Heart left ventricle (tissue), 16 donors: Measurements from ENCODE around the gene AGPAT2. TPM values are rescaled to one million over a fixed set of nuclear protein-coding genes. Genes with fewer than 3 reads are reported as not detected.

ENCODE experiments used
- ATAC-seq, 4 donors: fragments of 200-7000 bp; cut with Tn5 transposase; one replicate each; pipeline ENCODE4 v1.9.1; 2020 to 2022; ENCODE audit warnings: moderate library complexity in 4 of 4, mild to moderate bottlenecking in 3 of 4, moderate number of reproducible peaks in 1 of 4
- DNase-seq, 5 donors: peaks; one replicate each; pipeline ENCODE4 v3.0.0-alpha.2; 2020
- H3K27ac ChIP-seq, 12 donors: fragments of 200-600 bp; sonication (generic) in 4 of 12; one replicate each; pipeline versions ENCODE4 v1.5.0 to v1.8.0; 2016 to 2022; ENCODE audit warnings: mild to moderate bottlenecking in 2 of 12
- H3K27me3 ChIP-seq, 9 donors: fragments of 200-600 bp; sonication (generic) in 2 of 9; one replicate each; pipeline versions ENCODE4 v1.5.1 to v1.8.0; 2016 to 2022; ENCODE audit warnings: mild to moderate bottlenecking in 3 of 9
- H3K36me3 ChIP-seq, 9 donors: fragments of 200-600 bp; sonication (generic) in 2 of 9; one replicate each; pipeline versions ENCODE4 v1.5.0 to v1.8.0; 2018 to 2022; ENCODE audit warnings: mild to moderate bottlenecking in 2 of 9
- H3K4me1 ChIP-seq, 12 donors: fragments of 200-600 bp; sonication (generic) in 4 of 12; one replicate each; pipeline versions ENCODE4 v1.5.0 to v1.8.0; 2016 to 2022; ENCODE audit warnings: mild to moderate bottlenecking in 3 of 12
- H3K4me3 ChIP-seq, 12 donors: fragments of 200-600 bp; sonication (generic) in 4 of 12; one replicate each; pipeline versions ENCODE4 v1.5.0 to v1.8.0; 2017 to 2022; ENCODE audit warnings: mild to moderate bottlenecking in 9 of 12, moderate library complexity in 4 of 12
- H3K9me3 ChIP-seq, 12 donors: fragments of 200-600 bp; sonication (generic) in 4 of 12; one replicate each; pipeline versions ENCODE4 v1.5.0 to v1.8.0; 2016 to 2022; ENCODE audit warnings: mild to moderate bottlenecking in 1 of 12
- CTCF ChIP-seq, 12 donors: fragments of 200-600 bp; sonication (generic) in 4 of 12; IDR thresholded peaks; one replicate each; pipeline versions ENCODE4 v1.5.0 to v1.8.0; 2018 to 2022; ENCODE audit warnings: antibody characterized with exemption in 12 of 12, mild to moderate bottlenecking in 5 of 12
- POLR2A ChIP-seq, 2 donors: fragments of 450-650 bp; IDR thresholded peaks; one replicate each; pipeline ENCODE4 v1.6.1; 2017; ENCODE audit warnings: antibody characterized with exemption in 2 of 2, mild to moderate bottlenecking in 2 of 2, moderate library complexity in 2 of 2
- WGBS, 4 donors: extraction: QIAGEN DNeasy Blood & Tissue Kit in 2 of 4; methylation state at CpG; one replicate each; pipeline versions ENCODE4 v1.1.5 to v1.1.7; 2013 to 2018; 5-methylcytosine and 5-hydroxymethylcytosine counted together
- intact Hi-C, 10 donors: fragments of 100-400 bp; cut with DNase I; formaldehyde crosslinking; loops; one replicate each; pipeline versions ENCODE4 v1.11.1 to v1.14.2; 2022
- polyA plus RNA-seq, 2 donors: library from polyadenylated mRNA; stranded (reverse); fragments of 200-250 nt; gene quantifications; one replicate each; pipeline ENCODE4 v1.2.3, GENCODE V29; 2013
- total RNA-seq, 9 donors: library from RNA; depleted of rRNA in 2 of 9; stranded (reverse); fragments of >200 nt in 2 of 9; fragmentation: NEBNext Ultra II Directional in 3 of 9; extraction: Animal tissue kit (Norgen Biotek cat#: 25700) in 3 of 9; gene quantifications; one replicate each; pipeline versions ENCODE4 v1.1.0 to v1.2.4, GENCODE V29; 2016 to 2023
- donor health status: ischemic (EF 13 %, LVEDD 7.1; RV severe dilation, severe dysfunction).
- donor health status: healthy with polysubstance abuse.
- donor health status: DM: no; HTN: yes; CAD: no.
- donor health status: DM: no; HTN: no; CAD: no.
- donor health status: ischemic (EF 25% LVEDD 6.9; RV normal size, moderate dysfunction).
- donor health status: ischemic (EF 25% LVEDD 5.7; RV mildly dilated, moderate dysfunction).
- donor health status: healthy.
- donor health status: DM: yes; HTN: yes; CAD: no.
- donor health status: ischemic (EF 35%, LVEDD 5.7; RV mildly dilated, moderate dysfunction).
- donor health status: nonischemic (EF 11% LVEDD 7.7; RV severe dilation, severe dysfunction).
- donor health status: DM: yes; HTN: yes; CAD: no.
- donor health status: PGD.
- donor health status: ischemic (EF 29% LVEDD 5.4; RV normal size, mild dysfunction).
- donor health status: nonischemic (EF 23%, LVEDD 6.1; RV moderate dilation, normal function).

The AGPAT2 gene
- total and polyA plus RNA-seq, 11 donors: 52.4 to 122 (median 69.3) TPM

GRCh38 chr9:136720251-136720897 is 33.1 kb upstream of the AGPAT2 start:
- DNase-seq: peak in 2 of 5 donors; percentile 61 to 65
- no peaks in the 10 kb centered on the region for H3K9me3 ChIP-seq
- intact Hi-C loops: no loop called here
- ATAC-seq: peak in 3 of 4 donors; percentile 1 to 17 (median 8)
- TF ChIP-seq CTCF (IDR thresholded peaks at IDR 0.05) (no peak), POLR2A (IDR thresholded peaks at IDR 0.05) (no peak)
- no peaks in the 10 kb centered on the region for H3K27me3 ChIP-seq
- H3K4me3 ChIP-seq: peak overlapping the region in 1 of 12 donors; percentile 12
- 42 to 58% (median 47%) methylated on average over 16 to 20 of the region's 20 CpGs for WGBS, 4 donors
- peaks cover 4 to 75% (median 42%) of the 10 kb centered on the region in 12 donors for H3K4me1 ChIP-seq
- peak overlapping the region; percentile 13 to 67 (median 54) for H3K27ac ChIP-seq
- peaks cover 3 to 45% (median 36%) of the 10 kb centered on the region in 9 donors for H3K36me3 ChIP-seq

- intact Hi-C loops: no loop called here
- Histone ChIP-seq H3K27ac (peak overlapping the region in 10 of 12 donors; percentile 8 to 62 (median 48)), H3K4me3 (no peak overlapping the region), H3K4me1 (peaks cover 4 to 77% (median 48%) of the 10 kb centered on the region in 12 donors), H3K36me3 (peaks cover 3 to 34% (median 25%) of the 10 kb centered on the region in 9 donors), H3K9me3 (no peaks in the 10 kb centered on the region), H3K27me3 (no peaks in the 10 kb centered on the region)
- WGBS, 4 donors: 29 to 64% (median 50%) methylated on average over 9 to 24 of the region's 24 CpGs; no CpG with 5 or more reads in 1 of the 4 donors
- TF ChIP-seq CTCF (IDR thresholded peaks at IDR 0.05) (no peak), POLR2A (IDR thresholded peaks at IDR 0.05) (no peak)
- peak in 2 of 5 donors; percentile 41 to 57 for DNase-seq
- ATAC-seq: peak in 2 of 4 donors; percentile 0 to 11
Measured at GRCh38 chr9:136719195-136719880, 32.1 kb upstream of the AGPAT2 start.

- Histone ChIP-seq H3K27me3 (peaks cover 0 to 3% (median 0%) of the 10 kb centered on the region in 9 donors), H3K4me3 (no peak overlapping the region), H3K4me1 (peaks cover 4 to 77% (median 54%) of the 10 kb centered on the region in 12 donors), H3K36me3 (peaks cover 3 to 27% (median 18%) of the 10 kb centered on the region in 9 donors), H3K27ac (peak overlapping the region in 7 of 12 donors; percentile 18 to 62 (median 47)), H3K9me3 (no peaks in the 10 kb centered on the region)
- ATAC-seq (no peak), DNase-seq (no peak)
- intact Hi-C loops: no loop called here
- WGBS, 4 donors: 80 to 85% (median 82%) methylated on average over 14 to 20 of the region's 20 CpGs
- TF ChIP-seq CTCF (IDR thresholded peaks at IDR 0.05) (no peak), POLR2A (IDR thresholded peaks at IDR 0.05) (no peak)
Measured at GRCh38 chr9:136718345-136719194, 31.3 kb upstream of the AGPAT2 start.
